Esophagus muscularis mucosa (tissue), 4 donors: ENCODE data around the gene NTRK1. TPM values are rescaled to one million over a fixed set of nuclear protein-coding genes. Genes with fewer than 3 reads are reported as not detected.

ENCODE experiments used
- DNase-seq: peaks from one replicate; pipeline ENCODE4 v3.0.0-alpha.2; 2017; ENCODE audit errors: extremely low spot score
- H3K27ac ChIP-seq, 4 donors: fragments of 200-600 bp; sonication (generic); replicated peaks in 1 of 4; 1 replicate in 3 of 4; 2 replicates in 1 of 4; pipeline ENCODE4 v1.5.1; 2016 to 2019; ENCODE audit warnings: mild to moderate bottlenecking in 1 of 4
- H3K27me3 ChIP-seq, 4 donors: fragments of 200-600 bp; sonication (generic); one replicate each; pipeline versions ENCODE4 v1.5.1 to v1.6.0; 2016 to 2019
- H3K36me3 ChIP-seq, 4 donors: fragments of 200-600 bp; sonication (generic); one replicate each; pipeline ENCODE4 v1.5.1; 2016 to 2019
- H3K4me1 ChIP-seq, 4 donors: fragments of 200-600 bp; sonication (generic); one replicate each; pipeline ENCODE4 v1.5.1; 2016 to 2019
- H3K4me3 ChIP-seq, 4 donors: fragments of 200-600 bp; sonication (generic); 1 replicate in 2 of 4; 2 replicates in 2 of 4; pipeline ENCODE4 v1.5.1; 2016 to 2019; ENCODE audit warnings: mild to moderate bottlenecking in 4 of 4, moderate library complexity in 1 of 4
- H3K9me3 ChIP-seq, 4 donors: fragments of 200-600 bp; sonication (generic); 1 replicate in 3 of 4; 2 replicates in 1 of 4; pipeline ENCODE4 v1.5.1; 2016 to 2019
- EP300 ChIP-seq: sonication (generic); formaldehyde crosslinking; IDR thresholded peaks from one replicate; pipeline ENCODE4 v1.6.1; 2017; ENCODE audit warnings: antibody characterized with exemption
- POLR2A ChIP-seq: fragments of 450-650 bp; IDR thresholded peaks from one replicate; pipeline ENCODE4 v1.6.1; 2017; ENCODE audit warnings: antibody characterized with exemption, moderate library complexity, mild to moderate bottlenecking, low read depth
- POLR2AphosphoS5 ChIP-seq, 2 donors: sonication (generic); formaldehyde crosslinking; IDR thresholded peaks; one replicate each; pipeline ENCODE4 v1.6.1; 2017; ENCODE audit warnings: antibody characterized with exemption in 2 of 2
- WGBS: methylation state at CpG from one replicate; pipeline ENCODE4 v1.1.5; 2018; 5-methylcytosine and 5-hydroxymethylcytosine counted together
- intact Hi-C: fragments of 100-400 bp; cut with DNase I; formaldehyde crosslinking; loops from one replicate; pipeline ENCODE4 v1.15.1; 2023
- total RNA-seq, 4 donors: library from RNA; depleted of rRNA; stranded (reverse); fragments of >200 nt; gene quantifications; one replicate each; pipeline versions ENCODE4 v1.1.0 to v1.2.1, GENCODE V29; 2016
- TF ChIP-seq, protein P1 (sequence below), 3 experiments: fragments of 200-600 bp in 2 of 3; fragments of 450-650 bp in 1 of 3; sonication (generic) in 2 of 3; IDR thresholded peaks; one replicate each; pipeline ENCODE4 v1.5.1; 2017 to 2019; ENCODE audit warnings: antibody characterized with exemption in 3 of 3, mild to moderate bottlenecking in 2 of 3, moderate library complexity in 1 of 3

The NTRK1 gene
- total RNA-seq, 4 donors from 2014 or later = 0.58 to 2.5 (median 1.8) TPM

- H3K27ac ChIP-seq = no peak overlapping the region
- H3K27me3 ChIP-seq = peaks cover 0 to 20% (median 0%) of the 10 kb centered on the region in 4 donors
- H3K36me3 ChIP-seq = no peaks in the 10 kb centered on the region
- TF ChIP-seq POLR2AphosphoS5 (IDR thresholded peaks at IDR 0.05) (no peak), EP300 (no peak), POLR2A (no peak)
- TF ChIP-seq, protein P1, sequence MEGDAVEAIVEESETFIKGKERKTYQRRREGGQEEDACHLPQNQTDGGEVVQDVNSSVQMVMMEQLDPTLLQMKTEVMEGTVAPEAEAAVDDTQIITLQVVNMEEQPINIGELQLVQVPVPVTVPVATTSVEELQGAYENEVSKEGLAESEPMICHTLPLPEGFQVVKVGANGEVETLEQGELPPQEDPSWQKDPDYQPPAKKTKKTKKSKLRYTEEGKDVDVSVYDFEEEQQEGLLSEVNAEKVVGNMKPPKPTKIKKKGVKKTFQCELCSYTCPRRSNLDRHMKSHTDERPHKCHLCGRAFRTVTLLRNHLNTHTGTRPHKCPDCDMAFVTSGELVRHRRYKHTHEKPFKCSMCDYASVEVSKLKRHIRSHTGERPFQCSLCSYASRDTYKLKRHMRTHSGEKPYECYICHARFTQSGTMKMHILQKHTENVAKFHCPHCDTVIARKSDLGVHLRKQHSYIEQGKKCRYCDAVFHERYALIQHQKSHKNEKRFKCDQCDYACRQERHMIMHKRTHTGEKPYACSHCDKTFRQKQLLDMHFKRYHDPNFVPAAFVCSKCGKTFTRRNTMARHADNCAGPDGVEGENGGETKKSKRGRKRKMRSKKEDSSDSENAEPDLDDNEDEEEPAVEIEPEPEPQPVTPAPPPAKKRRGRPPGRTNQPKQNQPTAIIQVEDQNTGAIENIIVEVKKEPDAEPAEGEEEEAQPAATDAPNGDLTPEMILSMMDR (IDR thresholded peaks at IDR 0.05) = no peak
- H3K4me1 ChIP-seq = no peaks in the 10 kb centered on the region
- 68% methylated on average over 1 of the region's 1 CpG for WGBS
- H3K9me3 ChIP-seq = no peaks in the 10 kb centered on the region
- no peak for DNase-seq
- H3K4me3 ChIP-seq = no peak overlapping the region
- intact Hi-C loops = no loop called here
Measured at GRCh38 chr1:156826630-156827029, 34.0 kb upstream of the NTRK1 start.

DNA sequence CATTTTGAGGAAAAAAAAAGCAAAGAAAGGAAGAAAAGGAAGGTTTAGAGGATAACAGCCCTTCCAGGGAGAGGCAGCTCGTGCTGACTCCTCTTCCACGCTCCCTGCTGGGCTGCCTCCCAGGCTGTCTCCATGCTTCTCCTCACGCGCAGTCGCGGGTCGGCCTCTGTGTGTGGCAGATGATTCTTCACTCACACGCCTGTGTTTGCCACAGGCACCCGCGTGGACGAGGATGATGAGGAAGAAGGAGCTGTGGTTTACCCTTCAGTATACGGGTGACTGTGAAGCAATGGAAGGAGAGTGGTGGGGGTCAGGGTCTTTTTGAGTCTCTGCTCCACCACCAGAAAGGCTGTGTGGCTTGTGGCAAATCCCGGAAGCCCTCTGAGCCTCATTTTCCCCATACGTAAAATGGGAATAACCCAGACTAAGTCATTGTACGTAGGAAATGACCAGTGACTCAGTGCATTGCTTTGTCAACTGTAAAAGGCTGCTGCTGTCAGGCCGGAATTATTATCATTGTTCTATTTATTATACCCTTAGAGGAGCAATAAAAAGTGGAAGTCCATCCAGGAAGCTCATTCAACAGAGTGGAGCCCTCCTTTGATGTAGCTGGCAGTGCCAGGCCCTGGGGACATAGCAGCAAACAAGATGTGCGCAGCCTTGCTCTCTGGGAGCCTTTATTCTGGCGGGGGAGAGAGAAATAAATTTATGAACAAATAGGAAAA lies 32.1 kb upstream of the NTRK1 start:
- intact Hi-C loops = no loop called here
- H3K27ac ChIP-seq = no peak overlapping the region
- H3K36me3 ChIP-seq = no peaks in the 10 kb centered on the region
- no peaks in the 10 kb centered on the region for H3K4me1 ChIP-seq
- H3K27me3 ChIP-seq = peaks cover 0 to 32% (median 0%) of the 10 kb centered on the region in 4 donors
- H3K9me3 ChIP-seq = no peaks in the 10 kb centered on the region
- DNase-seq = no peak
- H3K4me3 ChIP-seq = no peak overlapping the region
- 70% methylated on average over 18 of the region's 18 CpGs for WGBS
- TF ChIP-seq, protein P1 (IDR thresholded peaks at IDR 0.05) = no peak
- TF ChIP-seq EP300 = no peak
- no peak for TF ChIP-seq POLR2AphosphoS5 (IDR thresholded peaks at IDR 0.05)
- no peak for TF ChIP-seq POLR2A

GRCh38 chr1:156832434-156832833 lies 28.2 kb upstream of the NTRK1 start:
- no peak for DNase-seq
- H3K27me3 ChIP-seq = peaks cover 0 to 58% (median 0%) of the 10 kb centered on the region in 4 donors
- no peaks in the 10 kb centered on the region for H3K9me3 ChIP-seq
- H3K4me1 ChIP-seq = no peaks in the 10 kb centered on the region
- 78% methylated on average over 5 of the region's 5 CpGs for WGBS
- H3K36me3 ChIP-seq = no peaks in the 10 kb centered on the region
- TF ChIP-seq POLR2A (no peak), POLR2AphosphoS5 (IDR thresholded peaks at IDR 0.05) (no peak), EP300 (no peak)
- TF ChIP-seq, protein P1 (IDR thresholded peaks at IDR 0.05) = no peak
- no peak overlapping the region for H3K27ac ChIP-seq
- intact Hi-C loops = no loop called here
- H3K4me3 ChIP-seq = no peak overlapping the region

GRCh38 chr1:156833603-156834002 lies 27.1 kb upstream of the NTRK1 start:
- H3K27me3 ChIP-seq = peaks cover 0 to 68% (median 0%) of the 10 kb centered on the region in 4 donors
- H3K4me1 ChIP-seq = no peaks in the 10 kb centered on the region
- H3K36me3 ChIP-seq = no peaks in the 10 kb centered on the region
- H3K4me3 ChIP-seq = no peak overlapping the region
- TF ChIP-seq POLR2AphosphoS5 (IDR thresholded peaks at IDR 0.05) = no peak
- TF ChIP-seq, protein P1 (IDR thresholded peaks at IDR 0.05) = no peak
- H3K27ac ChIP-seq = no peak overlapping the region
- intact Hi-C loops = no loop called here
- WGBS = 35% methylated on average over 2 of the region's 2 CpGs
- no peaks in the 10 kb centered on the region for H3K9me3 ChIP-seq
- no peak for DNase-seq

DNA sequence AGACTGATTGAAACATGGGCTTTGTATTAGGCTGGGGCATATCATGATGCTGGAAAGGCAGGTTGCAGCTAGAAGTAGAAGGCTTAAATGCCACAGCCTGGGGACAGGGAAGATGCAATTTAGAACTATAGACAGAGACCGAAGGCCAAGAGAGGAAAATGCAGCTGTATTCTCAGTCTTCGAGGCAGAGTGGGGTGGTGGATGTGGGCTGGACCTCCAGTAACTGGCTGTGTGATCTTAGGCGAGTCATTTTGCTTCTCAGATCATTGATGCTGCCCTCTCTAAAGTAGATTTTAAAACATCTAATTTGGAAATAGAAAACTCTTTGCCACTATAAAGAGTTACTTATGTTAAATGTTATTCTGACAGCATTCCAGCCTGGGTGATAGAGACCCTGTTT lies 26.3 kb upstream of the NTRK1 start:
- intact Hi-C loops = no loop called here
- peaks cover 0 to 71% (median 0%) of the 10 kb centered on the region in 4 donors for H3K27me3 ChIP-seq

More for the DNA sequence above, 26.3 kb upstream of the NTRK1 start:
- DNase-seq = no peak
- H3K27ac ChIP-seq = no peak overlapping the region
- no peak overlapping the region for H3K4me3 ChIP-seq
- TF ChIP-seq, protein P1 (IDR thresholded peaks at IDR 0.05) = no peak
- TF ChIP-seq EP300 (no peak), POLR2A (no peak), POLR2AphosphoS5 (IDR thresholded peaks at IDR 0.05) (no peak)
- no peaks in the 10 kb centered on the region for H3K36me3 ChIP-seq
- no peaks in the 10 kb centered on the region for H3K4me1 ChIP-seq
- 86% methylated on average over 3 of the region's 3 CpGs for WGBS
- H3K9me3 ChIP-seq = no peaks in the 10 kb centered on the region
